Left lung (tissue), 10 donors: ENCODE measurements around the gene SCARF1. TPM values are rescaled to one million over a fixed set of nuclear protein-coding genes. Genes with fewer than 3 reads are reported as not detected.

Experiments used
- ATAC-seq: fragments of 200-7000 bp; cut with Tn5 transposase; one replicate; pipeline ENCODE4 v1.9.1; 2020; ENCODE audit warnings: moderate library complexity
- DNase-seq, 4 donors: peaks; one replicate each; pipeline ENCODE4 v3.0.0-alpha.2; 2013 to 2020
- H3K27ac ChIP-seq, 2 donors: fragments of 200-600 bp; sonication (generic) in 1 of 2; one replicate each; pipeline versions ENCODE4 v1.5.0 to v1.8.0; 2020 to 2021
- H3K27me3 ChIP-seq, 2 donors: fragments of 200-600 bp; sonication (generic) in 1 of 2; one replicate each; pipeline versions ENCODE4 v1.5.0 to v1.8.0; 2020 to 2021
- H3K36me3 ChIP-seq, 2 donors: fragments of 200-600 bp; sonication (generic) in 1 of 2; one replicate each; pipeline versions ENCODE4 v1.5.0 to v1.8.0; 2020 to 2021
- H3K4me1 ChIP-seq, 2 donors: fragments of 200-600 bp; one replicate each; pipeline ENCODE4 v1.8.0; 2021
- H3K4me3 ChIP-seq, 2 donors: fragments of 200-600 bp; sonication (generic) in 1 of 2; one replicate each; pipeline versions ENCODE4 v1.5.0 to v1.8.0; 2020 to 2021; ENCODE audit warnings: mild to moderate bottlenecking in 1 of 2
- H3K9me3 ChIP-seq, 2 donors: fragments of 200-600 bp; sonication (generic) in 1 of 2; one replicate each; pipeline versions ENCODE4 v1.5.0 to v1.8.0; 2020 to 2021
- intact Hi-C, 2 donors: fragments of 100-400 bp; cut with DNase I; formaldehyde crosslinking; loops; one replicate each; pipeline versions ENCODE4 v1.11.2 to v1.14.2; 2022
- polyA plus RNA-seq, 6 donors: library from polyadenylated mRNA; unstranded; fragments of 120-200 nt; gene quantifications; one replicate each; pipeline ENCODE4 v1.2.1, GENCODE V29; 2013; ENCODE audit not compliant: insufficient read length in 6 of 6
- total RNA-seq, 2 donors: library from RNA; stranded (reverse); fragmentation: NEBNext Ultra II Directional; extraction: Animal tissue kit (Norgen Biotek cat#: 25700); gene quantifications; one replicate each; pipeline ENCODE4 v1.2.1, GENCODE V29; 2021
- TF ChIP-seq, protein P1 (sequence below), 2 donors: fragments of 200-600 bp; sonication (generic) in 1 of 2; IDR thresholded peaks; one replicate each; pipeline versions ENCODE4 v1.5.0 to v1.8.0; 2021; ENCODE audit warnings: antibody characterized with exemption in 2 of 2
- donor health status: DM: no; HTN: yes; CAD: no.
- donor health status: DM: no; HTN: no; CAD: no.

The SCARF1 gene
- total and polyA plus RNA-seq, 8 donors, result 17.6 to 33.0 (median 21.5) TPM

- Histone ChIP-seq H3K27ac (peak overlapping the region; percentile 95 to 98), H3K9me3 (no peaks in the 10 kb centered on the region), H3K4me1 (peaks cover 19 to 46% of the 10 kb centered on the region in 2 donors), H3K4me3 (peak overlapping the region in 1 of 2 donors; percentile 70), H3K36me3 (peaks cover 0 to 59% of the 10 kb centered on the region in 2 donors), H3K27me3 (no peaks in the 10 kb centered on the region)
- TF ChIP-seq, protein P1, sequence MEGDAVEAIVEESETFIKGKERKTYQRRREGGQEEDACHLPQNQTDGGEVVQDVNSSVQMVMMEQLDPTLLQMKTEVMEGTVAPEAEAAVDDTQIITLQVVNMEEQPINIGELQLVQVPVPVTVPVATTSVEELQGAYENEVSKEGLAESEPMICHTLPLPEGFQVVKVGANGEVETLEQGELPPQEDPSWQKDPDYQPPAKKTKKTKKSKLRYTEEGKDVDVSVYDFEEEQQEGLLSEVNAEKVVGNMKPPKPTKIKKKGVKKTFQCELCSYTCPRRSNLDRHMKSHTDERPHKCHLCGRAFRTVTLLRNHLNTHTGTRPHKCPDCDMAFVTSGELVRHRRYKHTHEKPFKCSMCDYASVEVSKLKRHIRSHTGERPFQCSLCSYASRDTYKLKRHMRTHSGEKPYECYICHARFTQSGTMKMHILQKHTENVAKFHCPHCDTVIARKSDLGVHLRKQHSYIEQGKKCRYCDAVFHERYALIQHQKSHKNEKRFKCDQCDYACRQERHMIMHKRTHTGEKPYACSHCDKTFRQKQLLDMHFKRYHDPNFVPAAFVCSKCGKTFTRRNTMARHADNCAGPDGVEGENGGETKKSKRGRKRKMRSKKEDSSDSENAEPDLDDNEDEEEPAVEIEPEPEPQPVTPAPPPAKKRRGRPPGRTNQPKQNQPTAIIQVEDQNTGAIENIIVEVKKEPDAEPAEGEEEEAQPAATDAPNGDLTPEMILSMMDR (IDR thresholded peaks at IDR 0.05), result no peak
- intact Hi-C loops, result no loop called here
- DNase-seq (peak in 1 of 4 donors; percentile 59), ATAC-seq (no peak)
These were observed 5.4 kb upstream of the SCARF1 start for GRCh38 chr17:1650731-1651558.

DNA sequence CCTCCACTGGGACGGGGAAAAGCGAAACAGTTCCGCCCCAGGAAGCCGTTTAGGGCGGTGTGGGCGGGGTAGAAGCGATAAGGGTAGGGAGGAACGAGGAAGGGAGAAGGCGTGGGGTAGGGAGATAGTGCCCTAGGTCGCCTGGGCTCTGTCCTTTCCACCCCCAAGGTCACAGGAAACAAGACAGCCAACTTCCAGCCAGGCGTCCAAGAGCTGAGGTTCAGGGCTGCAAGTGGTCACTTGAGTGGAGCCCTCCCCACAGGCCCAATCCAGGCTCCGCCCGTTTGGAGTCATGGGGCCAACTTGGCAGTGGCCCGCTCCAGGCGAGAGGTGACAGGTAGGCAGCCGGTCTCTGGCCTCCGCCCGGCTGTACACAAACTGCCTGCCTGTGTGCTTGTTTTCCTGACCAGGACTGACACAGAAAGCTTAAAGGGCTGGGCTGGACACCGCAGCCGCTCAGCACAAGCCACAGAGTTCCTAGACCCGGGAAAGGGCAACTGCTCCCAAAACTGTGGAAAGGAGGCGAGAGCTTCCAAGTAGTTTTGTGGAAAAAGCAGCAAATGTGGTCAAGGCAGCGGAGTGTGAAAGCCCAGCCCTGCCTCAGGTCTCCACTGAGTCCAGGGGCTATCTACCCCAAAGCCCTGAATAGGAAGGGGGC lies 4.4 kb upstream of the SCARF1 start, which contains the start of gene RILP:
RILP (minus strand) TSS at position 23 of the 658 bp plus-strand sequence. CDS start 62 bp downstream, outside the sequence.
- peak in 2 of 4 donors; percentile 91 to 92 for DNase-seq

GRCh38 chr17:1648963-1649843 lies 3.7 kb upstream of the SCARF1 start:
- intact Hi-C loops, result no loop called here
- Histone ChIP-seq H3K9me3 (no peaks in the 10 kb centered on the region), H3K27me3 (no peaks in the 10 kb centered on the region), H3K36me3 (peaks cover 0 to 42% of the 10 kb centered on the region in 2 donors), H3K27ac (peak overlapping the region; percentile 95 to 98), H3K4me3 (peak overlapping the region; percentile 57 to 70), H3K4me1 (peaks cover 32 to 63% of the 10 kb centered on the region in 2 donors)
- peak; percentile 69 for ATAC-seq
- peak; percentile 91 to 98 (median 95) for DNase-seq
- TF ChIP-seq, protein P1 (IDR thresholded peaks at IDR 0.05), result peak; percentile 76 to 93

More for the DNA sequence above, 4.4 kb upstream of the SCARF1 start, which contains the start of gene RILP:
- Histone ChIP-seq H3K4me3 (peak within 1 kb of the TSS; percentile 57 to 70), H3K36me3 (peaks cover 0 to 50% of the 10 kb centered on the region in 2 donors), H3K4me1 (peaks cover 24 to 55% of the 10 kb centered on the region in 2 donors), H3K9me3 (no peaks in the 10 kb centered on the region), H3K27me3 (no peaks in the 10 kb centered on the region), H3K27ac (peak within 1 kb of the TSS; percentile 95 to 98)
- intact Hi-C loops, result no loop called here
- TF ChIP-seq, protein P1 (IDR thresholded peaks at IDR 0.05), result no peak
- peak; percentile 62 for ATAC-seq

DNA sequence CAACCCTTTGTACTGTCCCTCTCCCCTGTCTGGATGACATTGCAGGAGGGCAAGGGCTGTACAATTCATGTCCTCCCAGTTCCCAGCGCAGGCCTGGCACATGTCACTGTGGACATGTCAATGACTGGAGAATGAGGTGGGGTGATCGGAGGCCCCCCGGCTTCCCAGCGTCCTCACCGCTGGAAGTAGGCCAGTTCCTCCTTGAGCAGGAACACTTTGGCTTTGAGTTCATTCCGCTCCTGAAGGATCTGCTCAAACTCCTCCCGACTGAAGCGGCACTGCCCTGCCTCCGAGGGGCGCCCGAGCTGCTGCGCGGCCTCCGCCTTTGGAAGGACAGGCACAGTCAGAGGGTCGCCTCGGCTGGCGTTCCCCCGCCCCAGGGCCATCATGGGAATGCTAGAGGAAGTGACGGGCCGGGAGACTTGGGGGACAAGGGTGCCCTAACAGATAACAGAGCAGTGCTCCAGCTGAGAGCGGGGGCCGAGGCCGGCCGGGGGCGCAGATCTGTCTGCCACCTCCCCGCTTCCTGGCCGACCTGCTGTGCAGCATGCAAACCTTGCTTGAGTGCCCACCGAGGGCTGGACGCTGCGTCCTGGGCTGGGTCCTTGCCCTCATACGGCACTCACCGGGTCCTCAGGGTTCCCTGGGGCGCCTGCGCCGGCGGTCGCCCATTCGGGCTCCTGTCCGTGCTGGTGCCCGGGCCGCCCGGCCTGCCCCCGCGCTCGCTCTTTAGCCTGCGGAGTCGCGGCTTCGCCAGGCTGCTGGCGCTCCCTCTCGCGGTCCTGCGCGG lies 2.8 kb upstream of the SCARF1 start:
- Histone ChIP-seq H3K4me3 (peak overlapping the region; percentile 32 to 70), H3K27me3 (no peaks in the 10 kb centered on the region), H3K27ac (peak overlapping the region; percentile 83 to 98), H3K9me3 (no peaks in the 10 kb centered on the region), H3K4me1 (peaks cover 36 to 71% of the 10 kb centered on the region in 2 donors), H3K36me3 (peaks cover 0 to 33% of the 10 kb centered on the region in 2 donors)
- ATAC-seq (peak; percentile 18), DNase-seq (peak in 3 of 4 donors; percentile 54 to 100 (median 74))
- TF ChIP-seq, protein P1 (IDR thresholded peaks at IDR 0.05), result no peak
- intact Hi-C loops, result no loop called here
